Ishikawa (cell line): ENCODE data around the gene FAM221B.

Experiments
- NFIC ChIP-seq: IDR thresholded peaks from 2 replicates; pipeline ENCODE4 v1.6.1; 2012
- RAD21 ChIP-seq: IDR thresholded peaks from 2 replicates; pipeline ENCODE4 v1.6.1; 2012; ENCODE audit warnings: low read depth
- TEAD4 ChIP-seq: IDR thresholded peaks from 2 replicates; pipeline ENCODE4 v1.6.1; 2012
- YY1 ChIP-seq: IDR thresholded peaks from 2 replicates; pipeline ENCODE4 v1.6.1; 2012; ENCODE audit warnings: low read depth
- TF ChIP-seq, protein P1 (sequence below): IDR thresholded peaks from 2 replicates; pipeline ENCODE4 v1.6.1; 2012

DNA sequence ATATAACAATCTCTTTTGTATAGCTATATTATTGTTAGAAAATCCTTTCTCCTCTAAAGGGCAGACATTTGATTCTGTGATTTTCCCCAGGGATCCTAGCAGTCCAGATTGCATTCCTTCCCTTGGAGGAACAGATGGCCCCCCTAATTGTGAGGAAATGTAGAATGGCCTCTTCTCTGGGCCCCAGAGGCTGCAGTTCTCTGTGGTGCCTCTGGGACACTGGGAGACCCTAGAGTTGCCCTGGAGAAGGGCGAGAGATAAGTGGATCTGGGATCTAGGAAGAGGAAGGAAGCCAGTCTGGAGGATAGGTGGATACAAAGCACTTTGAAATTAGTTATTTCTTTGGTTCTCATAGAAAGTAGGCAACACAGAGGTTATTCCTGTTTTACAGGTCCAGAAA, 11.8 kb downstream of the FAM221B start:
- no peak for TF ChIP-seq TEAD4
- no peak for TF ChIP-seq RAD21
- TF ChIP-seq YY1, result no peak
- TF ChIP-seq NFIC, result no peak
- TF ChIP-seq, protein P1, sequence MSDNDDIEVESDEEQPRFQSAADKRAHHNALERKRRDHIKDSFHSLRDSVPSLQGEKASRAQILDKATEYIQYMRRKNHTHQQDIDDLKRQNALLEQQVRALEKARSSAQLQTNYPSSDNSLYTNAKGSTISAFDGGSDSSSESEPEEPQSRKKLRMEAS, result no peak
